ENCODE data around the gene ZBED1.
"Not testable (repeated sequence)": the region's sequence is repeated elsewhere in the genome, so short reads cannot be mapped to it uniquely, and the experiment has no call there.

ZBED1 gene

GRCh38 chrX:2471126-2471525, 29.6 kb downstream of the ZBED1 start:
- not testable (repeated sequence) for DNase-seq

- DNase-seq = not testable (repeated sequence)
Measured at GRCh38 chrX:2469852-2470251, 30.9 kb downstream of the ZBED1 start.

DNA sequence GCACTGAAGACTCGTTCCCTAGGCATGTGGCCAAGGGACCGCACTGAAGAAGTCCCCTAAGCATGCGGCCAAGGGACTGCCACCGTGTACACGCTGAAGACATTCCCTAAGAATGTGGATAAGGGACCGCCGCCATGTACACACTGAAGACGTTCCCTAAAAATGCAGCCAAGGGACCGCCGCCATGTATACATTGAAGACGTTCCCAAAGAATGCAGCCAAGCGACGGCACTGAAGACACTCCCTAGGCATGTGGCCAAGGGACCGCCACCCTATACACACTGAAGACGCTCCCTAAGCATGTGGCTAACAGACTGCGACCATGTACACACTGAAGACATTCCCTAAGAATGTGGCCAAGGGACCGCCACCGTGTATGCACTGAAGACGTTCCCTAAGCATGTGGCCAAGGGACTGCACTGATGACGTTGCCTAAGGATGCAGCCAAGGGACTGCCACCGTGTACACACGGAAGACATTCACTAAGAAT, 31.5 kb downstream of the ZBED1 start:
- no peak for DNase-seq

DNA sequence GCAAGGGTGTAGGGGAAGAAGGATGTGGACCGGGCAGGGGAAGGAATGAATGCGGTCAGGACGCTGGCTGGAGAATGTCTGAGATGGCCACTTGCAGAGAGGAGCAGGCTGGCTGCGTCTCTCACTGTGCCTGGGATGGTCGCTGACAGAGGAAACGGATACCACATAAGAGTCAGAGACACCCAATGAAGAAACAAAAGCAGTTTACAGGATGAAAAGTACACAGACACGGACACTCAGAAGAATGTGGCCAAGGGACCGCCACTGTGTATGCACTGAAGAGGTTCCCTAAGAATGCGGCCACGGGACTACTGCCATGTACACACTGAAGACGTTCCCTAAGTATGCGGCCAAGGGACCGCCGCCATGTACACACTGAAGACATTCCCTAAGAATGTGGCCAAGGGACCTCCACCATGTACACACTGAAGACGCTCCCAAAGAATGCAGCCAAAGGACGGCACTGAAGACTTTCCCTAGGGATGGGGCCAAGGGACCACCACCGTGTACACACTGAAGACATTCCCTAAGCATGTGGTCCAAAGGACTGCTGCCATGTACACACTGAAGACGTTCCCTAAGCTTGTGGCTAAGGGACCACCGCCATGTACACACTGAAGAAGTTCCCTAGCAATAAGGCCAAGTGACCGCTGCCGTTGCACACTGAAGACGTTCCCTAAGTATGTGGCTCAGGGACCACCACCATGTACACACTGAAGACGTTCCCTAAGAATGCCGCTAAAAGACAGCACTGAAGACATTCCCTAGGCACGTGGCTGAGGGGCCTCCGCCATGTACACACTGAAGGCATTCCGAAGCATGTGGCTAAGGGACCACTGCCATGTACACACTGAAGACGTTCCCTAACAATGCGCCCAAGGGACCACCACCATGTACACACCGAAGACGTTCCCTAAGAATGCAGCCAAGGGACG, 32.2 kb downstream of the ZBED1 start:
- DNase-seq = no peak

DNA sequence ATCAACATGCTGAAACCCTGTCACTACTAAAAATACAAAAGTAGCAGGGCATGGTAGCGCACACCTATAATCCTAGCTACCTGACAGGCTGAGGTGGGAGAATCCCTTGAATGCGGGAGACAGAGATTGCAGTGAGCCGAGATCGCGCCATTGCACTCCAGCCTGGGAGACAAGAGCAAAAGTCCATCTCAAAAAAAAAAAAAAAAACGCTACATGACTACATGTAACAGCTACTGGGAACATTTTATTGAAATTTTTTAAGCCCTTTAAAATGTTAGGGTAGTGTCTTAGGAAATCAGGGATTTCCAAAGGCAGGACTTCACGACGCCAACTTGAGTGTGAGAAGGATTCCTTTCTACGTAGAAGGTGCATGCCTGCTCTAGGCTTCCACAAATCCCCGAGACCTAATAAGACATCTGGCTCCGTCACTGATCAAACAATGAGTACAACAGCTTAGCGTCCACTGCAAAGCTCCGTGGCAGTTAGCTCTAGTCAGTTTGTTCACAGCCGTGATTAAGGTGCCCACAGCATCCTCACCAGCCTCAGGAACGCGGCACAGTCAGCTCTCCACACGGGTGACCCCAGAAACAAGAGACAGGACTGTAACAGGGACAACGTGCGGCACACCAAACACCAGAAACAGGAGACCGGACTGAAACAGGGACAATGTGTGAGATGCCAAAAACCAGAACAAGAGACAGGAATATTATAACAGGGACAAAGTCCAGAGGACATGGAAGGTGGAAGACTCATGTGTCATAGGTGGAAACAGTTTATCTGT, 33.7 kb downstream of the ZBED1 start:
- DNase-seq = no peak

DNA sequence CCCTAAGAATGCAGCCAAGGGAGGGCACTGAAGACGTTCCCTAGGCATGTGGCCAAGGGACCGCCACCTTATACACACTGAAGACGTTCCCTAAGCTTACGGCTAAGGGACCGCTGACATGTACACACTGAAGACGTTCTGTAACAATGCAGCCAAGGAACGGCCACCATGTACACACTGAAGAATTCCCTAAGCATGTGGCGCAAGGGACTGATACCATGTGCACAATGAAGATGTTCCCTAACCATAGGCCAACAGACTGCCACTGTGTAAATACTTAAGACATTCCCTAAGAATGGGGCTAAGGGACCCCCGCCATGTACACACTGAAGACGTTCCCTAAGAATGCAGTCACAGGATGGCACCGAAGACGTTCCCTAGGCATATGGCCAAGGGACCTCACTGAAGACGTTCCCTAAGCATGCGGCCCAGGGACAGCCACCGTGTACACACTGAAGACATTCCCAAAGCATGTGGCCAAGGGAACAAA, 36.1 kb downstream of the ZBED1 start:
- DNase-seq = no peak

DNA sequence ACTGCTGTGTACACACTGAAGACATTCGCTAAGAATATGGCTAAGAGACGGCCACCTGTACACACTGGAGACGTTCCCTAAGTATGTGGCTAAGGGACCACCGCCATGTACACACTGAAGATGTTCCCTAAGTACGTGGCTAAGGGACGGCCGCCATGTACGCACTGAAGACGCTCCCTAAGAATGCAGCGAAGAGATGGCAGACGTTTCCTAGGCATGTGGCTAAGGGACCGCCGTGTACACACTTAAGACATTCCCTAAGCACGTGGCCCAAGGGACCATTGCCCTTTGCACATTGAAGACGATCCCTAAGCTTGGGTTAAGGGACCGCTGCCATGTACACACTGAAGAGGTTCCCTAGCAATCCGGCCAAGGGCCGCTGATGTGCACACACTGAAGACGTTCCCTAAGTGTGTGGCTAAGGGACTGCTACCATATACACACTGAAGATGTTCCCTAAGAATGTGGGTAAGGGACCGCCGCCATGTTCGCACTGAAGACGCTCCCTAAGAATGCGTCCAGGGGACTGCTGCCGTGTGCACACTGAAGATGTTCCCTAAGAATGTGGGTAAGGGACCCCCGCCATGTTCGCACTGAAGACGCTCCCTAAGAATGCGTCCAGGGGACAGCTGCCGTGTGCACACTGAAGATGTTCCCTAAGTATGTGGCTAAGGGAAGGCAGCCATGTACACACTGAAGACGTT, 36.7 kb downstream of the ZBED1 start:
- DNase-seq = no peak

DNA sequence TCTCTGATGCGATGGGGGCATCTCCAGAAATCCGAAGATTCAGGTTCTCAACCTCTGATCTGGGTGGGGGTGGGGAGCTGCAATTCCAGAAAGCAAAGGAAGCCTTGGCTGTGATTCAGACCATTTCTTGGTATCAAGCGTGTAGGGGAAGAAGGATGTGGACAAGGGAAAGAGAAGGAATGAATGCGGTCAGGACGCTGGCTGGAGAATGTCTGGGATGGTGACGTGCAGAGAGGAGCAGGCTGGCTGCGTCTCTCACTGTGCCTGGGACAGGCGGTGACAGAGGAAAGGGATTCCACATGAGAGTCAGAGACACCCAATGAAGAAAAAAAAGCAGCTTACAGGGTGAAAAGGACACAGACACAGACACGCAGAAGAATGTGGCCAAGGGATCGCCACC, 37.3 kb downstream of the ZBED1 start:
- not testable (repeated sequence) for DNase-seq

DNA sequence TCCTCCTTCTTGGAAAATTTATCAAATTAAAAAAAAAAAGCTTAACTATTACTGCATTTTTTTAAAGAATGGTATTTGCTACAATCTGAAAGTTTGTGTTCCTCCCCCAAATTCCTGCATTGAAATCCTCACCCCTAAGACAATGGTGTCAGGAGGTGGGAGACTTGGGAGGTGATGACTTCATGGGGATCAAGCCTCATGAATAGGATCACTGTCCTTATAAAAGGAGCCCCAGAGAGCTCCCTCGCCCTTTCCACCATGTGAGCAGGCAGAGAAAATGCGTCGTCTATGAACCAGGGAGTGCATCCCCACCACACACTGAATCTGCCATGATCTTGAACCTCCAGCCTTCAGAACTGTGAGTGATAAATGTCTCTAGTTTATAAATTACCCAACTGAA, 38.0 kb downstream of the ZBED1 start:
- no peak for DNase-seq

- no peak for DNase-seq
Measured at GRCh38 chrX:2462074-2462473, 38.7 kb downstream of the ZBED1 start.

- DNase-seq = no peak
Measured at GRCh38 chrX:2461711-2462016, 39.1 kb downstream of the ZBED1 start.

GRCh38 chrX:2460821-2461710, 39.7 kb downstream of the ZBED1 start:
- not testable (repeated sequence) for DNase-seq

DNA sequence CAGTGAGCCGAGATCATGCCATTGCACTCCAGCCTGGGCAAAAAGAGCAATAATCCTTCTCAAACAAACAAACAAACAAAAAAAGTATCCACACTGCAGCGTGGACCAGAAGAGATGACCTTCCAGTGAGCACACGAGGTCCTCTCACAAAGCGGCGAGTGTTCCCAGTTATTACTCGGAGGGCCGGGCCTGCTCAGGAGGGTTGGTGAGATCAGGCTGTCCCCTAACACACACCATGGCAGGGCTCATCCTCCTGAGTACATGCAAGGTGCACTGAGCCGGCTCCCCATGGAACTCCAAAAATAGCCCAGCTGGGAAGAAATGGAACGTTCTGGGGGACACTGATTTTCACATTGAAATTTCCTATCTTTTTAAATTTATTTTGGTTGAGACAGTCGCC, 40.7 kb downstream of the ZBED1 start:
- not testable (repeated sequence) for DNase-seq

DNA sequence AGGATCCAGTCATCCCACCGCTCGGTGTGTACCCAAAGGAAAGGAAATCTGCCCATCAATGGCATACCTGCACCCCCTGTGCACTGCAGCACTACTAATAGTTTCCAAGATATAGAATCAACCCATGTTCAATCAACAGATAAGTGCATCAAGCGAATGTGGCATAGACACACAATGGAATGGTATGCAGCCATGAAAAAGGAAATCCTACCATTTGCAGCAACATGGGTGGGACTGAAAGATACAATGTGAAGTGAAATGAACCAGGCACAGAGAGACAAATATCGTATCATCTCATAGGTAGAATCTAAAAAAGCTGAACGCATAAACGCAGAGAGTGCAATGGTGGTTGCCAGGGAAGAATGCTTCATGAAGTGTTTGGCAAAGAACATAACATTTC, 42.5 kb downstream of the ZBED1 start:
- DNase-seq = no peak

GRCh38 chrX:2457289-2458133, 43.3 kb downstream of the ZBED1 start:
- DNase-seq = no peak

DNA sequence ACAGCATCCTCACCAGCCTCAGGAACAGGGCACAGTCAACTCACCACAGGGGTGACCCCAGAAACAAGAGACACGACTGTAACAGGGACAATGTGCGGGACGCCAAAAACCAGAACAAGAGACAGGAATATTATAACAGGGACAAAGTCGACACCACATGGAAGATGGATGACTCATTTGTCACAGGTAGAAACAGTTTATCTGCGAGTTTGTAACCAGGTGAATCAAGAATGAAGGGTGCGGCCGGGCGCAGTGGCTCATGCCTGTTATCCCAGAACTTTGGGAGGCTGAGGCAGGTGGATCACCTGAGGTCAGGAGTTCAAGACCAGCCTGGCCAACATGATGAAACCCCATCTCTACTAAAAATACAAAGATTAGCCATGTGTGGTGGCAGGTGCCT, 44.7 kb downstream of the ZBED1 start:
- not testable (repeated sequence) for DNase-seq

GRCh38 chrX:2454620-2455019, 46.2 kb downstream of the ZBED1 start:
- not testable (repeated sequence) for DNase-seq

- DNase-seq = no peak
Measured at GRCh38 chrX:2452799-2453198, 48.0 kb downstream of the ZBED1 start.

GRCh38 chrX:2452317-2452784, 48.4 kb downstream of the ZBED1 start:
- no peak for DNase-seq

- no peak for DNase-seq
Measured at GRCh38 chrX:2451501-2452316, 49.1 kb downstream of the ZBED1 start.
